GM19324 (cell line): Measurements from ENCODE around the gene C10orf90.

Experiments
- ATAC-seq: cut with Tn5 transposase; IDR thresholded peaks from one replicate; pipeline ENCODE4 v1.9.1; 2021; ENCODE audit warnings: mild to moderate bottlenecking, moderate library complexity; ENCODE audit not compliant: unreplicated experiment, low FRiP score

The C10orf90 gene

GRCh38 chr10:126509182-126509581, 161.3 kb downstream of the C10orf90 start:
- ATAC-seq: no peak

- no peak for ATAC-seq
These were observed 161.9 kb downstream of the C10orf90 start for GRCh38 chr10:126508535-126509040.

- no peak for ATAC-seq
These were observed 165.8 kb downstream of the C10orf90 start for GRCh38 chr10:126504761-126505112.

- ATAC-seq: no peak
These were observed 166.3 kb downstream of the C10orf90 start for GRCh38 chr10:126504063-126504760.

- ATAC-seq: no peak
These were observed 167.0 kb downstream of the C10orf90 start for GRCh38 chr10:126503392-126504062.

GRCh38 chr10:126502441-126502840, 168.1 kb downstream of the C10orf90 start:
- ATAC-seq: no peak

- ATAC-seq: no peak
These were observed 168.7 kb downstream of the C10orf90 start for GRCh38 chr10:126501828-126502227.

GRCh38 chr10:126500866-126501265, 169.6 kb downstream of the C10orf90 start:
- ATAC-seq: no peak

GRCh38 chr10:126500185-126500584, 170.3 kb downstream of the C10orf90 start:
- ATAC-seq: no peak

- ATAC-seq: no peak
These were observed 170.7 kb downstream of the C10orf90 start for GRCh38 chr10:126499744-126500143.

- ATAC-seq: no peak
These were observed 172.8 kb downstream of the C10orf90 start for GRCh38 chr10:126497672-126498071.

- no peak for ATAC-seq
These were observed 173.5 kb downstream of the C10orf90 start for GRCh38 chr10:126496771-126497545.

- no peak for ATAC-seq
These were observed 179.0 kb downstream of the C10orf90 start for GRCh38 chr10:126491476-126491875.

- no peak for ATAC-seq
These were observed 189.3 kb downstream of the C10orf90 start for GRCh38 chr10:126481181-126481580.

- ATAC-seq: no peak
These were observed 189.8 kb downstream of the C10orf90 start for GRCh38 chr10:126480648-126481047.

- ATAC-seq: no peak
These were observed 191.1 kb downstream of the C10orf90 start for GRCh38 chr10:126479280-126479895.

GRCh38 chr10:126478546-126478945, 191.9 kb downstream of the C10orf90 start:
- no peak for ATAC-seq

GRCh38 chr10:126476246-126476645, 194.2 kb downstream of the C10orf90 start:
- no peak for ATAC-seq

- ATAC-seq: no peak
These were observed 195.3 kb downstream of the C10orf90 start for GRCh38 chr10:126475074-126475691.

GRCh38 chr10:126474031-126474430, 196.5 kb downstream of the C10orf90 start:
- ATAC-seq: no peak
